GM19043 (cell line): ENCODE data around the gene ARAP3.

Source experiments
- ATAC-seq: cut with Tn5 transposase; IDR thresholded peaks from one replicate; pipeline ENCODE4 v1.9.1; 2021; ENCODE audit warnings: low read depth; ENCODE audit not compliant: unreplicated experiment

Gene ARAP3

DNA sequence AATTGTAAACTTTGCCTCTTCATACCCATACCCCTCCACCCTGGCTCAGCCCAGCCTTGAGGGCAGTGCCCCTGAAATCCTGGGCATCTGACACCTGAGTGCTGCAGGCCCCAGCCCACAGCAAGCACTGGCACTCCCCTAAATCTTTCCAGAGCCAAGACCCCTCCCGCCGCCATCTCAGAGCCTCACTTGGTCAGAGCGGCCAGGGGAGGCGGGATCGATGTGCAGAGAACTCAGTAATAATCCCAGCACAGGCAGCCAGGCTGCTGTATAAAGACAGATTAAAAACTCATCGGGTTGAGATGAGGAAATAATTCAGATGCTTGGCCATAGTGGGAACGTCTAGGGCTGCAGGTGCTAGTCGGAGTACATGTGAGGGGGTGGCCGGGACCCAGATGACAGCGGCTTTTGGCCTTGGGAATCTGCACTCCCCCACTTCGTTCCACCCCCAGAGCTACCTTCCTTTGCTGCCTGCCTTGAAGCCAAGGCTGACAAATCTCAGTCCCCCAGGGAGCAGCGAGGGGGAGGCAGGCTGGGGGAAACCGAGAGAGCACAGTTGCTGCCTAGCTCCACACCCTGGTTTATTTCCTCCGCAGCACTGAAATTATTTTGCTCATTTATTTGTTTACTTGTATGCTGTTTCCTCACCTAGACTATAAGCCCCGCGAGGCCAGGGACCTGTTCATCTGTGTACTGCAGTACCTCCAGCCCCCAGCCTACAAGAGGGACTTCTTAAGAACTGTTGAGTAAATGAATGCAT lies 19.5 kb upstream of the ARAP3 start:
- ATAC-seq, result peak; percentile 64

DNA sequence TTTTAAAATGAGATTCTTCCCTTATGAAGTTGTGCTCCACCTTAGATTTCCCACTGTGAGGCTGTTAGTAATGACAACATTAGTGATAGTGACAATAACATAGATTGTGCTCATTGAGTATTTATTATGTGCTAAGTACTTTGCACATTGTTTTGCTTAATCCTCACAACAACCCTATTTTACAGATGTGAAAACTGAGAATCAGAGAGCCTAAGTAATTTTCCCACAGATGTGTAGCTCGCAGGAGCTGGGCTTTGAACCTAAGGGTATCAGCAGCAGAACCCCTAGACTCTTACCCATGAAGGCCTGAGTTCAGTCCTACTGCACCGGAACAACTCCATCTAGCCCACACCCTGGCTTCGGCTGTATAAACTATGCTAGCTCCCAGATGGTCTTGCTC lies 15.6 kb upstream of the ARAP3 start:
- no peak for ATAC-seq

GRCh38 chr5:141696431-141696830 lies 14.4 kb upstream of the ARAP3 start:
- ATAC-seq, result no peak

DNA sequence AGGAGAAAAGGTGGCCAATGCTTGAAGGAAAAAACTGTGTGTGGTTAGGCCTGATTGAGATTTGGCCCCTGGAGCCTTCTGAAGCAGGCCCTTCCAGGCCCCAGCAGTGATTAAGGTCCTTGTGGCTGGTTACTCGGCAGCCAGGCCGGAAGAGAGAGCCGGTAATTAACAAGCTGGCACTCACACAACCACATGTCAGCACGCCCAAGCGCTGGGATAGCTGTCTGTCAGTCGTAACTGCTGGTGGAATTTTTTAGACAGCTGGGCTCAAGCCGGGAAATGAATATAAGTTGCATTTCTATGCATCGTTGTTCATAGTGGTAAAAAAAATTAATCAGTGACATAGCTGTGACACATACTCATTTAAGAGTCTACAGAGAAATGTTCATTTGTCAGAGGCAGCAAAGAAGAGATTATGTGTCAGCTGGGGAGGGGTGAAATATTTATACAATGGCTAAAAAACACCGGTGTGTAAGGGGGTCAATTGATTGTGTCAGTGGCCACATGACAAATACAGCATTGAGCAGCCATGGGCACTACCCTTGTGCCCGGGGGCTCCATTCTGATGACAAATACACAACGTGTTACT lies 13.7 kb upstream of the ARAP3 start:
- ATAC-seq, result no peak

- no peak for ATAC-seq
Measured at GRCh38 chr5:141694479-141694878, 12.4 kb upstream of the ARAP3 start.

DNA sequence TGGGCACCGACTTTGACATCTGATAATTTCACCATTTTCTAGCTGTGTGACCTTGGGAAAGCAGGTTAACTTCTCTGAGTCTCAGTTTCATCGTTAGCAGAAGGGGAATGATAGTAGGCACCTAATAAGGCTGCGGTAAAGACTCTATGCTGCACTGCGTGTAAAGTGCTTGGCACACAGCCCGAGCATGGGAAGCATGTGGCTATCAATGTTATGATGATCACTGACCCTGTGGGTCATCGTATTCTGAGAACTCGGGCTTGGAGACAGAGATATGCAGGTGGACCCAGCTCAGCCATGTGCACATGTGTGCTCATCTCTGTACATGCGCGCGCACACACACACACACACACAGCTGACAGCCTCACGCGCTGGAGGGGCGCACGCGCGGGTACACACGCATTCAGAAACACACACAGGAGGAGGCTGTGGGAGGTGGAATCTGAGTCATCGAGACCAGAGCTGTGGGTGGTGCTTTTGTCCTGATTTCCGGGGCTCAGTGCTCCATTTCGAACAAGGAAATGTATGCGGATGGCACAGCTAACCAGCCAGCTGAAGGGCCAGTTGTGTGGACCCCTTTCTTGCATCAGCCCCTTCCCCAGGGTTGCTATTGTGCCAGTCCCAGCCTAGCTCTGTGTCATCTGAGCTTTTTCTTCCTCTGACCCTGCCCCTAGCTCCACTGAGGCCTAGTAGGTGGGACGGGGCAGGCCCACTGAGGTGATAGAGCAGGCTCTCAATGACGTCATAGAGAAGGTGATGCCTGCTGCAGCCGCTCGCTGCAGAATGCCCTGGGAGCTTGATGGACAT lies 11.1 kb upstream of the ARAP3 start:
- ATAC-seq, result no peak

DNA sequence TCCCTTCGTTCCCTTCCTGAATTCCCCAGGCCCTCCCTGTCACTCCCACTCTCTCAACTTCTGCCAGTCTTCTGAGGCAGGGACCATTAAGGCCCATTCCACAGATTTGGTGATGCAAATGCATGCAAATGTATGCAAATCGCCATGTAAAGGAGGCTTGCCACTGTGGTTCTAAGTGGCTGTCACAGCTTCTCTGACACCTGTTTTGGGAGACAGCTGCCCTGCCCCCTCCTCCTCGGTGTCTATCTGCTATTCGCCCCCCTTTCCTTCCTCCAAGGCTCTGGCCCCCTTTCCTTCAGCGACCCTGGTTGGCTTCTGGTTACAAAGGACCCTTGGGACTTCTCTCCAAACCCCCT lies 10.5 kb upstream of the ARAP3 start:
- no peak for ATAC-seq

DNA sequence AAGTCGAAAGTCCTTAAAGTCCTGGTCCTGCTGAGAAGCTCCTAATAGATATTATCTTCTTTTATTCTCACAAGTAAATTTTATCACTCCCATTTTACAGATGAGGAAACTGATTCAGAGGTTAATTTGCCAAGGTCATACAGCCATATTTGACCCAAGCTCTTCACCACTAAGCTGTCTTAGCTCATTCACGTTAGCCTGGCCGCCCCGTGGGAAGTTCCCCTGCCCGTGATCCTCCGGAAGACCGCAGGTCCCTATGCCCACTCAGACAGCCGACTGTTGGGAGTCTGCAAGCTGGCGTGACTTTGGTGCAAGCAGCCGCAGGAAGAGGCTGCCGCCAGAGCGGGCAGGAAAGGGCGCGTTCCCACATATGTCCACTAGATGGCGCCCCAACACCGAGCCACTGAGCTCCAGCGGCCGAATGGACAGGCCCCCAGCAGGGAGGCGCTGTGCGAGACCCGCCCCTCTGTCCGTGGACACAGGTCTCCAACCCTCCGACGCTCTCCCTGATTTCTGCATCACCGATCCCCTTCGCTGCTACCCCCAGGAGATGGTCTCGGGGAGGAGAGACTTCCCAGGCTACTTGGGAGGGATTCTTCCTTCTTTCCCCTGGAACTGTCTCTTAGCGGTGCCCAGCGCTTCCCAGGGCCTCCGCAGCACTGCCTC lies 10.0 kb upstream of the ARAP3 start:
- ATAC-seq, result peak; percentile 85

DNA sequence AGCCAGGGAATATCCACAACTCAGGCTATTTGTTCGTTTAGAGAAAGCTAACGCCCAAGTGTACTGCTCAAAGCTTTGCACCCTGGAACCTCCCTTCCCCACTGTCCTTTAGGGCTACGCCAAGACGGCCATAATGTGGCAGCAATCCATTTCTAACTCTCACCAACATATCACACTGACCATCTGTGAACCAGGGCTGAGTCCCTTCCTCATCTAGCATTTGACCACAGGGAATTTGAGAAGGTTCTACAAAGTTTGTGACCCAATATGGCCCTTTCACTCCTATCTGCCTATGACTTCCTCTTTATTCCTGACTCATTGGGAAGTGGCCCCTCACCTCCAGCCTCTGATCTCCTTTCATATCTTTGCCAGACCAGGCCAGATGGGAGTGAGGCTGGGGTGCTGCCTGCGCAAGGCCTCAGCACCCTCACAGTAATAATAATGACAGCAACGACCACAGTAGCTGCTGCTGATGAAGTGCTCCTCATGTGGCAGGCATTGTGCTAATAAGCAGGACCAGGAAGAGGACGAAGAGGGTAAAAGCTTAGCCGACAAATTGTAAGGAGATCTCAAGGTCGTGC lies 9.3 kb upstream of the ARAP3 start:
- no peak for ATAC-seq

GRCh38 chr5:141686648-141687416 lies 4.8 kb upstream of the ARAP3 start:
- ATAC-seq, result no peak

- no peak for ATAC-seq
Measured at GRCh38 chr5:141685591-141685990, 3.6 kb upstream of the ARAP3 start.

DNA sequence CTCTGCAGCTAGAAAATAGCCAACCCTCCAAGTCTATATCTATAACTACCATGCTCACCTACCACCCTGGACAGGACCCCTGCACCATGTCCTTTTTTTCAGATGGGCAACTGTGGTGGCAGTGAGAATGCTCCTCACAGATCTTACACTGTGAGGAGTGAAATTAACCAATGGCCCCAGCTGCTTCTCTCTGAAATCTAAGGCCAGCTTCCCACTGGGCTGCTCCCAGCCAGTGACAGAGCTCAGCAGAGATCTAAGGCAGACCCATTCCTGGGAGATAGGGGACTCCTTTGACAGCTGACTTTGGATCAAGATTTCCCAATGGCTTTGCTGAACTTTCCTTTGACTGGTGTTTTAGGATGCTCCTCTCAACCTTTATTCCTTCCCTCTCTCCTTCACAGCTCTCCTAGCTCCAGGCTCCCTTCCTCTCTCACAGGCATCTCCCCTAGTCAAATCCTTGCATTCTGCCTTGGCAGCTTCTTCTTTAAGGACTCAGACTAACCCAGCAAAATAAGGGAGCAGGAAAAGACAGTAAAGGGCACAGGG lies 1.6 kb upstream of the ARAP3 start:
- no peak for ATAC-seq

DNA sequence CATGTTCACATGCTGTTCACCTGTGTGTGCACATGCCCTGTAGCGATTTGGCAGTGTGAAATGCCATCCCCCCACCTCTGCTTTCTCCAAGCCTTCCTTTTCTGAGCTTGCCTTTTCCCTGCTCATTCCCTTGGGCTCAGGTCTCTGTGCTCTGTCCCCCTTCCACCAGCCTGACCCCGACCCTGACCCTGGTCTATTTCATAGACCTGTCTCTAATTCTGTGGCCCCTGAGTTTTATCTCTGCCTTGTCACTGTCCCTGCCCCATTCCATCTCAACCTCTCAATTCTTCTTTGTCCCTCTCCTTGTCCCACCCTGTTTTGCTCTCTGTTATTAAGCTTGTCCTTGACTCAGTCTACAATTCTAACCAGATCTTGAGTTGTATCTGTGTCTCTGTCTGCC lies 735 bp downstream of the ARAP3 start:
- no peak for ATAC-seq

- ATAC-seq, result no peak
Measured at GRCh38 chr5:141680751-141681201, 1.3 kb downstream of the ARAP3 start.

DNA sequence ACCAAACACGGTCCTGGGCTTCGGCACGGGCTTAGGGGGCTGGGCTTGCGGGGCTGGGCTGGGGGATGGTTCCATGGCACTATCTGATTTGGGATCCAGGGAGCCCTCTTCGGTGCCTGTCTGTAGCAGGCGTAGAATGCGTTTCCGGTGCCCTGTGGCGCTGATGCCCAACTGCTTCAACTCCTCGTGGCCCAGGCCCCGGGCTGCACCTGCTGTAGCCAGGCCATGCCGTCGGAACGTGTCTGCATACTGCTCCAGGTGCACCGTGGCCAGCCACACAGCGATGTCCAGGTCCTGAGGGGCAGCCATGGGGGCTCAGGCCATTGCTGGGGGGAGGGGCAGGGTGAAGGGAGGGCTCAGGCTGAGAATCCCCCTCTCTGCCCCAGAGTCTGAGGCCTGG lies 1.9 kb downstream of the ARAP3 start:
- ATAC-seq, result no peak

GRCh38 chr5:141677415-141677814 lies 4.6 kb downstream of the ARAP3 start:
- no peak for ATAC-seq

GRCh38 chr5:141675672-141676071 lies 6.4 kb downstream of the ARAP3 start:
- no peak for ATAC-seq

- no peak for ATAC-seq
Measured at GRCh38 chr5:141674747-141675146, 7.3 kb downstream of the ARAP3 start.

DNA sequence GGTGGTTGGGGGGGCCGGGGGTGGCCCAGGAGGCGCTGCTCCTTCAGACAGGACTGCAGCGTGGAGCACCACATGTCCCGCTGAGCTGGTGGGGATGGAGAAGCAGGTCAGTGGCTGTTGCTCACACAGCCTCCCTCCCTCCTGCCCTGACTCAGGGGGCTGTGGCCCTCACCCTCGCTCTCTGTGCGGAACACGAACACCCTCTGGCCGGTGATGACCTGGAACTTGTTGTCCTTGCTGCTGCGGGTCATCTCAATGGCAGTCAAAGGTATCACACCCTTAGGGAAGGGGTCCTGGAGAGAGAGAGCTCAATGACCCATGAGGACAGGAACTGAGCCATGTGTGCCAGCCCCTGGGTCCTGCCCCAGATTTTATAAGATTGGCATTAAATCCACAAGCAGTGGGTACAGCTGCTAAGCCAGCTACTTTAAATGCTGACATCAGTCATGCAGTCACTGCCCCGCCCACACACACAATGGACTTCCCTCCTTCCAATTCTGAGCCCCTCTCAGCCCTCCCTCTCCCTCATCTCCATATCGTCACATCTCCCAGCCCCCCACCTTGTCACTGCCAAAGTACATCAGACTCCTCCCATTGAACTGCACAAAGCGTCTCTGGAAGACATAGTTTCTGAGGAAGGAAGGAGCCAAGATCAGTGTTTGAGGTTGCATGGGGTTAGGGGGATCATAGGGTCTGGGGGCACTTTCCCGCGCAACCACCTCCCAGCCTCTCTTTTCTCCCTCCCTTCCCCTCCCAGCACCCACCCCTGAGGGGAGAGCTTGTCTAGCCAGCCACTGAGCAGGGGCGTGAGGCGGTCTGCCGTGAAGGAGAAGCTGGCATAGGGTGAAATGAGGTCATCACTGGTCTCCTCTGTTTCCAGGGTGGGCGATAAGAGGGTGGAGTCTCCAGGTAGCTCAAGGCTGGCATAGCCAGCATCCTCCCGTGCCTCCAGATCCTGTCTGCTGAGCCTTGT lies 8.9 kb downstream of the ARAP3 start:
- ATAC-seq, result no peak
